ENCODE measurements around the gene CRACR2B. TPM values are rescaled to one million over a fixed set of nuclear protein-coding genes. Genes with fewer than 3 reads are reported as not detected.
A peak's percentile ranks its signal among the peaks of the same experiment; 100 is the strongest.

Gene CRACR2B
- total RNA-seq, 2 experiments from 2014 or later = 17.2 to 18.7 TPM

DNA sequence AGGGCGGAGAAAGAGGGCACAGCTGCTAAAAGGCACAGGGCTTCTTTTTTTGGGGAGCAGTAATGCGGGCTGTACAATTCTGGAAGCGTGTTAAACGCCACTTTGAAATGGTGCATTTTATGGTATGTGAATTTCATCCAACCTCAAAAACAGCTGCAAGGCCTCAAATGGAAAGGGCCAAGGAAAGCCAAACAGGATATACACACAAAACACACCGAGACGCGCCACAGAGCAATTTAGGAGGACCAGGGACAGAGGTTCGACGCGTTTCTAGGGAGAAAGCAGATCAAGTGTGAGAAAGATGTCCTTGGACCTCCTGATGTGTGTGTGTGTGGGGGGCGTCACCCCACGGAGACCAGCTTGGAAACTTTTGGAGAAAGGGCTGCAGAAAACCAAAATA, 46.0 kb downstream of the CRACR2B start:
- ChIA-PET POLR2A (no interaction called here), CTCF (no interaction called here)
- no peak for ATAC-seq
- H3K9me3 Mint-ChIP-seq (ENCODE audit: insufficient read depth) = no peaks in the 10 kb centered on the region
- peaks cover 3% of the 10 kb centered on the region for H3K36me3 Mint-ChIP-seq (ENCODE audit: low read depth)
- no peaks in the 10 kb centered on the region for H3K27me3 Mint-ChIP-seq (ENCODE audit: low read depth)
- H3K4me1 Mint-ChIP-seq (ENCODE audit: low read depth) = no peaks in the 10 kb centered on the region
- H3K4me3 Mint-ChIP-seq = no peak overlapping the region
- DNase-seq = no peak
- H3K27ac Mint-ChIP-seq = peak overlapping the region; percentile 60

DNA sequence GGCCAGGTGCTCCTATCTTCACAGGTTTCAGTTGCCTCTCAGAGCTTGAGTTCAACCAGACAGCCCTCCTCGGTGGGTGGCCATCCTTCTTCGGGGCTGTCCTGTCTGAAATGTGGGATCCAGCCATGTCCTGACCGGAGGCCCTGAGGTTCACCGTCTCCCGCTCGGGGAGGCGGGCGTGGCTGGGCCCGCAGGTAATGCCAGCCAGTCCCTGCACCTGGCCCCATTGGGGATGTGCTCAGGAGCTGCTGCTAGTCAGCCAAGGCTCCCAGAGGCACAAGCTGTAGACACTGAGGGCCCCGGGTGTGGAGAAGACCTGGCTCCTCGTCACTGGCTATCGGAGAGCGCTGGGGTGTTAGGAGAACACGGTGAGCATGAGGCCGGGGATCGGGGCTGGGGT, 47.5 kb downstream of the CRACR2B start:
- CTCF ChIA-PET = no interaction called here
- Mint-ChIP-seq H3K4me1 (ENCODE audit: low read depth) (no peaks in the 10 kb centered on the region), H3K36me3 (ENCODE audit: low read depth) (peaks cover 3% of the 10 kb centered on the region), H3K9me3 (ENCODE audit: insufficient read depth) (no peaks in the 10 kb centered on the region), H3K27me3 (ENCODE audit: low read depth) (no peaks in the 10 kb centered on the region), H3K4me3 (no peak overlapping the region), H3K27ac (no peak overlapping the region)
- DNase-seq = no peak
- POLR2A ChIA-PET = no interaction called here
- no peak for ATAC-seq

DNA sequence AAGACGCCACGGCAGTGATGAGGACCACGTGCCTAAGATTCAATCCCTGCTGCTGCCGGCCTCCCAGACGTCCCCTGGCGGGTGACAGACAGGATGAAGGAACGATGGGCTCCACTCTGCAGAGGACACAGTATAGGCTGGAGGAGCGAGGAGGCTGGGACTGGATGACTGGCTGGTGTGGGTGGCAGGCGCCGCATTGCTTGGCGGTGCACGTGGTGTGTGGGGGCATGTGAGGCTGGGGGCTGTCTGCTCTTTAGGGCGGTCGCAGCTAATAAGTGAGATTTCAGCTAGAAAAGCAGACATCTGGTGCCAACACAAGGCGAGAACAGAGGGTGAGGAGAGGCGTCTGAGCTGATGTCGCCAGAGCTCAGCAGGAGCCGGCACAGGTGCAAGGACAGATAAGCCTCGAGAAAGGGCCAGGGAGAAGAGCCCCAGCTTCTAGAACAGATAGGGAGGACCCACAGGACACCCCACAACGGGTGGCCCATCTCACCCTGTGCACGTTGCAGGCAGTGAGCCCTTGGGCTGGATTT, 48.1 kb downstream of the CRACR2B start:
- ChIA-PET POLR2A (no interaction called here), CTCF (no interaction called here)
- no peak for ATAC-seq
- peak overlapping the region; percentile 20 for H3K27ac Mint-ChIP-seq
- no peak for DNase-seq
- no peaks in the 10 kb centered on the region for H3K4me1 Mint-ChIP-seq (ENCODE audit: low read depth)
- no peaks in the 10 kb centered on the region for H3K27me3 Mint-ChIP-seq (ENCODE audit: low read depth)
- H3K36me3 Mint-ChIP-seq (ENCODE audit: low read depth) = peaks cover 3% of the 10 kb centered on the region
- no peaks in the 10 kb centered on the region for H3K9me3 Mint-ChIP-seq (ENCODE audit: insufficient read depth)
- no peak overlapping the region for H3K4me3 Mint-ChIP-seq

DNA sequence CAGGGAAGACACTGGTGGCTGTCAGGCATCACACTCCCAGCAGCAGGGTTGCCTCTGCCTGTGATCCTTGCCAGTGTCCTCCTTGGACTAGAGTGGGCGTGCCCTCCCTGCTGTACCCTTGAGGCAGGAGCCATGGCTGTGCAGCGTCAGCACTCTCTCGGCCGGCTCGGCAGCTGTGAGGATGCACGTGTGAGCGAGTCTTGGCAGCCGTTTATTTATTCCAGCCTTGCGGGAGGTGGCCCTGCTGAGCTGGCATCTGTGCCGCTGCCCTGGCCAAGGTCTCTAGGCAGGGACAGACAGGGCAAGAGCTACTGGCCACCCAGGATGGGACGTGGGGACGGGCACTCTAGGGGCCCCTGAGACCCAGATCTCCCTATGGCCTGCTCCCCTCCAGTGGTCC, 48.8 kb downstream of the CRACR2B start:
- Mint-ChIP-seq H3K36me3 (ENCODE audit: low read depth) (peaks cover 3% of the 10 kb centered on the region), H3K27me3 (ENCODE audit: low read depth) (no peaks in the 10 kb centered on the region), H3K27ac (no peak overlapping the region), H3K9me3 (ENCODE audit: insufficient read depth) (no peaks in the 10 kb centered on the region), H3K4me1 (ENCODE audit: low read depth) (no peaks in the 10 kb centered on the region), H3K4me3 (no peak overlapping the region)
- DNase-seq = no peak
- POLR2A ChIA-PET = no interaction called here
- CTCF ChIA-PET = no interaction called here
- ATAC-seq = no peak

DNA sequence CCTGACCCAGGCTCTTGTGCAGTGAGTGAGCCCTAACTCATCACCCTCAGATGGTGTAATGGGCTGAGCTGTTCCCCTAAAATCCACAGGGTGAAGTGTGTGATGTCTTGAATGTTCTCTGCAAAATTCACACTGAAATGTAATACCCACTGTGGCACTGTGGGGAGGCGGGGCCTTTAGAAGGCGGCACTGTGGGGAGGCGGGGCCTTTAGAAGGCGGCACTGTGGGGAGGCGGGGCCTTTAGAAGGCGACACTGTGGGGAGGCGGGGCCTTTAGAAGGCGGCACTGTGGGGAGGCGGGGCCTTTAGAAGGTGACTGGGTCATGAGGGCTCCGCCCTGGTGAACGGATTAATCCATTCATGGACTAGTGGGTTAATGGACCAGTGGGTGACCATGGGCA, 49.8 kb downstream of the CRACR2B start:
- Mint-ChIP-seq H3K4me1 (ENCODE audit: low read depth) (no peaks in the 10 kb centered on the region), H3K27me3 (ENCODE audit: low read depth) (no peaks in the 10 kb centered on the region), H3K36me3 (ENCODE audit: low read depth) (peaks cover 3% of the 10 kb centered on the region), H3K4me3 (no peak overlapping the region), H3K9me3 (ENCODE audit: insufficient read depth) (no peaks in the 10 kb centered on the region), H3K27ac (no peak overlapping the region)
- DNase-seq (peak; percentile 26), ATAC-seq (peak; percentile 55)
- ChIA-PET POLR2A (no interaction called here), CTCF (no interaction called here)

DNA sequence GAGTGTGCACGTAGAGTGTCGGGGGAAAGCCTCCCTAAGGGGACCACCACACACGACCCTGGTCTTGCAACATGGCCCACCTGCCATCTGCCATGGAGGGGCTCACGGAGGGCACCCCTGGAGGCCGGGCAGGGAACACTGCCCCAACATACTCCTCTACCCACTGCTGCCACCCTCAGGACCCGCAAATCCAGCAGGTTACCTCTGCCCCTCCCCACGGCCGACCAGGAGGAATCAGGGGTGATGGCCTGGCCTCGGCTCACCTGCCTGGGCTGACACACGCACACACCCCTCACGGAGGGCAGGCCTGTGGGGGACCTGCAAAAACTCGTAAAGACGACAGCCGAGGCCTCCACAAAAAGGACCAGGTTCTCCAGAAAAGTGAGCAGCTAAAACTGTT, 52.7 kb downstream of the CRACR2B start:
- DNase-seq (no peak), ATAC-seq (no peak)

More for the DNA sequence above, 52.7 kb downstream of the CRACR2B start:
- no peaks in the 10 kb centered on the region for H3K36me3 Mint-ChIP-seq (ENCODE audit: low read depth)
- no peaks in the 10 kb centered on the region for H3K27me3 Mint-ChIP-seq (ENCODE audit: low read depth)
- no peaks in the 10 kb centered on the region for H3K9me3 Mint-ChIP-seq (ENCODE audit: insufficient read depth)
- H3K4me1 Mint-ChIP-seq (ENCODE audit: low read depth) = no peaks in the 10 kb centered on the region
- no peak overlapping the region for H3K27ac Mint-ChIP-seq
- POLR2A ChIA-PET = no interaction called here
- H3K4me3 Mint-ChIP-seq = no peak overlapping the region
- CTCF ChIA-PET = no interaction called here

Other genes with a start within 250 kb of the CRACR2B start
- 100 to 1,000 TPM; 120 to 136 TPM for gene IRF7, start 212.0 kb upstream of the CRACR2B start, total RNA-seq
- gene CDHR5, start 203.0 kb upstream of the CRACR2B start, total RNA-seq = not detected
- not detected for gene SCT, start 200.7 kb upstream of the CRACR2B start, total RNA-seq
- gene DRD4, start 190.7 kb upstream of the CRACR2B start, total RNA-seq = under 1 TPM; 0.42 to 0.76 TPM
- 10 to 100 TPM; 34.1 to 36.7 TPM for gene DEAF1, start 132.7 kb upstream of the CRACR2B start, total RNA-seq
- 10 to 100 TPM; 27.1 to 29.8 TPM for gene TMEM80, start 132.1 kb upstream of the CRACR2B start, total RNA-seq
- 10 to 100 TPM; 13.9 to 15.0 TPM for gene EPS8L2, start 121.7 kb upstream of the CRACR2B start, total RNA-seq
- gene TALDO1, start 80.5 kb upstream of the CRACR2B start, total RNA-seq = 100 to 1,000 TPM; 278 to 289 TPM
- gene GATD1, start 50.4 kb upstream of the CRACR2B start, total RNA-seq = 10 to 100 TPM; 52.1 to 63.2 TPM
- 1 to 10 TPM in 1 of 2 experiments, under 1 TPM in 1; 0.61 to 1.9 TPM for gene CEND1, start 37.8 kb upstream of the CRACR2B start, total RNA-seq
- gene SLC25A22, start 29.6 kb upstream of the CRACR2B start, total RNA-seq = 10 to 100 TPM; 51.2 to 56.4 TPM
- 10 to 100 TPM; 59.3 to 60.5 TPM for gene PIDD1, start 22.7 kb upstream of the CRACR2B start, total RNA-seq
- 1,000 to 10,000 TPM; 2,268 to 2,338 TPM for gene RPLP2, start 18.0 kb upstream of the CRACR2B start, total RNA-seq
- 10 to 100 TPM; 67.3 to 76.6 TPM for gene PNPLA2, start 9.0 kb upstream of the CRACR2B start, total RNA-seq
- 10 to 100 TPM; 27.0 to 29.7 TPM for gene CD151, start 5.0 kb downstream of the CRACR2B start, total RNA-seq
- 100 to 1,000 TPM; 127 to 140 TPM for gene POLR2L, start 14.6 kb downstream of the CRACR2B start, total RNA-seq
- gene TSPAN4, start 14.9 kb downstream of the CRACR2B start, total RNA-seq = 10 to 100 TPM; 20.0 to 21.7 TPM
- 10 to 100 TPM; 46.1 to 48.4 TPM for gene CHID1, start 82.9 kb downstream of the CRACR2B start, total RNA-seq
- gene AP2A2, start 98.0 kb downstream of the CRACR2B start, total RNA-seq = 10 to 100 TPM; 40.1 to 54.0 TPM
- not detected for gene MUC6, start 208.8 kb downstream of the CRACR2B start, total RNA-seq
- gene MUC2, start 247.0 kb downstream of the CRACR2B start, total RNA-seq = not detected